ENCODE measurements around the gene KRTAP4-7. TPM values are rescaled to one million over a fixed set of nuclear protein-coding genes. Genes with fewer than 3 reads are reported as not detected.
"Not testable (repeated sequence)": the region's sequence is repeated elsewhere in the genome, so short reads cannot be mapped to it uniquely, and the experiment has no call there.

KRTAP4-7 gene
- total RNA-seq, 1 experiment from 2014 or later = not detected

- RAD21 ChIA-PET (ENCODE audit: low non-redundant PET in 1 of 2, low total read pairs in 2 of 2, uncharacterized antibody in 2 of 2, unreplicated experiment in 2 of 2); BruUV-seq (replicated peaks); DNase-seq (ENCODE audit: low read depth, low spot score); H3K9ac ChIP-seq (ENCODE audit: low read length); CTCF ChIA-PET; H3K9me2 ChIP-seq (ENCODE audit: insufficient read depth); POLR2A ChIA-PET; H3K79me2 ChIP-seq (ENCODE audit: insufficient read depth, low read length); H3K4me2 ChIP-seq (ENCODE audit: low read length); H3K4me3 ChIP-seq (replicated peaks in 1 of 2; ENCODE audit: low read depth in 1 of 2, low read length in 2 of 2); ATAC-seq; H3K27me3 ChIP-seq (ENCODE audit: insufficient read depth, low read length); H3K27ac ChIP-seq (ENCODE audit: low read depth, low read length); H4K20me1 ChIP-seq (ENCODE audit: insufficient read depth); intact Hi-C loops (cut with micrococcal nuclease): not testable (repeated sequence)
- peak overlapping the region; percentile 22 for H2AFZ ChIP-seq (ENCODE audit: low read depth, low read length, poor library complexity, severe bottlenecking)
- H3K36me3 ChIP-seq (ENCODE audit: control insufficient read depth in 1 of 2, insufficient read depth in 2 of 2, low read length in 2 of 2) = peaks cover 0 to 23% of the 10 kb centered on the region in 2 experiments; a peak in 2 of 4 replicates
- peaks cover 4 to 21% of the 10 kb centered on the region in 2 experiments; a peak in 3 of 4 replicates for H3K9me3 ChIP-seq (ENCODE audit: control insufficient read depth in 1 of 2, insufficient read depth in 1 of 2, low read depth in 1 of 2, low read length in 2 of 2)
- H3K4me1 ChIP-seq (ENCODE audit: control insufficient read depth in 1 of 2, insufficient read depth in 2 of 2, low read length in 2 of 2) = peaks cover 10 to 27% of the 10 kb centered on the region in 2 experiments
Observed at GRCh38 chr17:41108728-41109386, 24.9 kb downstream of the KRTAP4-7 start.

DNA sequence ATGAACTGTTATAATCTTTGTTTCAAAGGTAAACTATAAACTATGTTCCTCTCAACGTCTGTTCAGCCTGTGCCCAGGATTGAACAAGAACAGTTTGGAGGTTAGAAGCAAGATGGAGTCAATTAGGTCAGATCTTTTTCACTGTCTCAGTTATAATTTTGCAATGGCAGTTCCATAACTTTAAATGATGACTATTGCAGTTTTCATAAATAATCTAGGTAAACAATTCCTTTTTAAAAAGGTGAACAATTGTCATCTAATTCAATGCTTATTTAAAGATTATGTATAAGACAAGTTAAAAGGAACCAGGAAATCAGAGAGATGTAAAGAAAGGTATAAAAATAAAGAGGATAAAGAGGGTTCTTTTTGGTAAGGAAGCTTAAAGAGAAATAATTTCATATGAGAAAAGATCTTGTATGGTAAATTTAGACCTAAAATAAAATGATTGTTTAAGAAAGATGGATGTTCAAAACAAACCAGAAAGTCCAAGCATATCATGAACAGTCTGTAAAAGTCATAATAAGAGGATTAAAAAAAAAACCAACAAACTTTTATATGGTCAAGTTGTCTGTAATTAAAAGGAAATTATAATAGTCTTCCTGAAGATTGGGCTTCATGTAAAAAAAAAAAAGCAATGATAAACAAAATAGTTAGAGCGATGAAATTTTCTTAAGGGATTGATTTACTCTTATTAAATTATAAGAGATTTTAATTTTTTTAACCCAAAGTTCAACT, 27.4 kb downstream of the KRTAP4-7 start:
- POLR2A ChIA-PET = no interaction called here
- Histone ChIP-seq H3K9me3 (ENCODE audit: control insufficient read depth in 1 of 2, insufficient read depth in 1 of 2, low read depth in 1 of 2, low read length in 2 of 2) (peaks cover 4 to 21% of the 10 kb centered on the region in 2 experiments; a peak in 3 of 4 replicates), H3K9ac (ENCODE audit: low read length) (no peak overlapping the region), H3K27me3 (ENCODE audit: insufficient read depth, low read length) (no peaks in the 10 kb centered on the region), H2AFZ (ENCODE audit: low read depth, low read length, poor library complexity, severe bottlenecking) (peak overlapping the region; percentile 51), H3K4me1 (ENCODE audit: control insufficient read depth in 1 of 2, insufficient read depth in 2 of 2, low read length in 2 of 2) (peaks cover 0 to 6% of the 10 kb centered on the region in 2 experiments; a peak in 1 of 4 replicates), H3K36me3 (ENCODE audit: control insufficient read depth in 1 of 2, insufficient read depth in 2 of 2, low read length in 2 of 2) (peaks cover 0 to 23% of the 10 kb centered on the region in 2 experiments; a peak in 2 of 4 replicates), H3K27ac (ENCODE audit: low read depth, low read length) (no peak overlapping the region), H3K4me2 (ENCODE audit: low read length) (no peak overlapping the region), H3K79me2 (ENCODE audit: insufficient read depth, low read length) (no peaks in the 10 kb centered on the region), H3K4me3 (replicated peaks in 1 of 2; ENCODE audit: low read depth in 1 of 2, low read length in 2 of 2) (no peak overlapping the region), H4K20me1 (ENCODE audit: insufficient read depth) (no peaks in the 10 kb centered on the region), H3K9me2 (ENCODE audit: insufficient read depth) (no peaks in the 10 kb centered on the region)
- no peak for TF ChIP-seq EGR1 (IDR thresholded peaks at IDR 0.05; ENCODE audit: low read depth)
- peak; percentile 59; the same call in 1 of the 2 replicates for TF ChIP-seq CBX3 (IDR thresholded peaks at IDR 0.05; ENCODE audit: low read depth)
- RAD21 ChIA-PET (ENCODE audit: low non-redundant PET in 1 of 2, low total read pairs in 2 of 2, uncharacterized antibody in 2 of 2, unreplicated experiment in 2 of 2) = no interaction called here
- DNase-seq (ENCODE audit: low read depth, low spot score) (no peak), ATAC-seq (no peak)
- intact Hi-C loops (cut with micrococcal nuclease) = no loop called here
- BruUV-seq (replicated peaks) = no TSS peak
- CTCF ChIA-PET = no interaction called here

All from HCT116 (cell line).